ENCODE results near the gene SUPT4H1.

SUPT4H1 gene

DNA sequence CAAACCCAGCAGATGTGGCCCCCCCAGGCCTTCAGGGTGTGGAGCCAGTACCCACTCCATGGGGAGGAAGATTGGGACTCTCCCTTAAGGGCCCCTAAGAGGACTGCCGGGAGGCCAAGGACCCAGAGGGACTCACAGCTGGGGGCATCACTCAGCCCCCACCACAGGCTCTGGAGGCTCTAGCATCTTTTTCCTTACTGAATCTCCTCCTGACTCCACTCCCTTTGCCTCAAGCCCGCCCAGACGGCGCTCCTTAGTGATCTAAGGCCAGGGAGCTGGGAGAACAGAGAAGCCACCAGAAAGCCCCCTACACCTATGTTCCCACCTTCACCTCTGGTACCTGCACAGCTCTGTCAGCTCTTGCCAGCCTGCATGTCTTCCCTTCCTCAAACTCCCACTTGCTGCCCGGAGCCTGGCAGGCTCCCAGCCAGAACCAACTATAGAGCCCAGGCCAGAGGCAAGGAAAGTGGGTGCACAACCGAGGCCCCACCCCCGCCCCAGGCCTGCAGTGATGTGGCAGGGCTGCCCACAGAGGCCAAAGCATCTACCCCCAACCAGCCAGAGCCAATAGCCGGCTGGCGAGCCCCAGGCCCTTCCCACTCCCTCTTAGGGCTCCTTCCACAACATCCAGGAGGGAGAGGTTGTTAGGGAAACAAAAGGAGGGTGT lies 48.9 kb downstream of the SUPT4H1 start:
- DNase-seq: no peak

DNA sequence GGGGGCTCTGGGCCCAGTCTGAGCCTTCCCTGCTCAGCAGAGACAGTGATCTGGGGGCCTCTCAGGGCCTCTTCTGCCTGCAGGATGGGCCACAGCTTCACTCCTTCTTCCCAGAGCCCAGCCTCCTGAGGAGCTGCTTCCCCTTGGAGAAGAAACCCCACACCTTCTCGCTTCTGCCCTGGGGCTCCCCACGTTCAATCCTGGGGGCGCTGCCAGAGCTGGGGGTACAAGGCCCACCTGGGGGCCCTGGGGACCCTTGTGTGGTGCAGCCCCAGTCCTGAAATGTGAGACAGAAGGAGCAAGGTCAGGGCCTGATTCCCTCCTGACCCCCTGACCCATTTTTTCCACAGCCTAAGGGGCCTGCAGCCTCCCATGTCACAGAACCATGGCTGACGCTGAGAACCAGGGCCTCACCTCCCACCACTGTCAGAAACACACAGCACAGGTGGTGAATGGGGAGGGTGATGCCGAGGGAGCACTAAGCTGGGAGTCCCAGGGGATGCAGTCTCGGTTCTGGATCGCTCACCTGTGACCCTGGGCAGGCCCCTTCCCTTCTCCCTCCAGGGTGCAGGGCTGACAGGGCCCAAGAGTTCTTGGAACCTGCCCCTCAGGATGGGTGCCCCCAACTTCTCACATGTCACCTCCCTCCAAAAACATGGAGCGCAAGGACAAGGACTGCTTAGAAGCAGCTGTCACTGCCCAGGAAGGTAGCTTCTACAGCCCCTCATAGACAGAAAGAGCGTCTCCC lies 49.7 kb downstream of the SUPT4H1 start:
- no peak for DNase-seq

- DNase-seq: no peak
Measured at GRCh38 chr17:58301504-58302150, 50.4 kb downstream of the SUPT4H1 start.

- no peak for DNase-seq
Measured at GRCh38 chr17:58300336-58300735, 51.7 kb downstream of the SUPT4H1 start.
